GM23248 (cell line): ENCODE data around the gene ANKRD65.

Experiments used
- EZH2 ChIP-seq: fragments of 200-600 bp; sonication (generic); IDR thresholded peaks from 2 replicates; pipeline ENCODE4 v1.6.1; 2018; ENCODE audit warnings: antibody characterized with exemption, mild to moderate bottlenecking; ENCODE audit not compliant: insufficient read depth, poor library complexity, severe bottlenecking
- EZH2phosphoT487 ChIP-seq: fragments of 200-600 bp; sonication (generic); IDR thresholded peaks from 2 replicates; pipeline ENCODE4 v1.6.1; 2018; ENCODE audit warnings: antibody characterized with exemption, moderate library complexity, mild to moderate bottlenecking, low read depth; ENCODE audit not compliant: insufficient read depth

DNA sequence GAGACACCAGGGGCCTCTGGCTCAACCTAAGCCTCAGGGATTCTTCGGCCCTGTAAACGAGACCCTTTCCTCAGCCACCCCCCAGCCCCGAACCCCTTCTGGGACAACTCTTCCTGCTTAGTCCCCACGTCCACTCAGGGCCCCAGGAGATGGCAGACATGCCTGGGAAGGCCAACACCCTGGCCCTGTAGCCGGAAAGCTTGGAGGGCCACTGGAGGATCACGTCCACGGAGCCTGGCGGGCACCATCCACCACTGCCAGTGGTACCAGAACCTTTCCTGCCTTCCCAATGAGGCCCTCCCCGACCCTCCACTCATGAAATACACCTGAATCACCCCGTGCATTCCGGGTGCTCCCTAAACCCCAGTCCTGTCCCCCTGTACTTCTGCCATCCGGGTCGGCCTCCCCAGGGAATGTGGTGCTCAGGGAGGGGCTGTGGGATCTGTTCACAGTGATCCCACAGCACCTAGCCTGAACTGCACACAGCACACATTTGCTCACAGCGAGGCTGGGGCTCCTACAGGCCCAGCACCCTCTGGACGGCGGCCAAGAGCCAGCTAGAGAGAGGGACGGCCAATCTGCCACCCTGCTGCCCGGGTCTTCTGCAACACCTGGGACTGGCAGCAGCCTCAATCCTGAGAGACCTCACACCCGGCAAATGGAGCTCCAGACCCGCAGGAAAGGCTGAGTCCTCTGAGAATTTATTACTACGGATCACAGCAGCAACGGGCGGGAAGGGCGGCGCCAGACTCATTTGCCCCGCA, 47.8 kb downstream of the ANKRD65 start:
- TF ChIP-seq EZH2 (no peak), EZH2phosphoT487 (no peak)
